T-helper 2 cell treated with Interferon-gamma antibody and Interleukin-4, amounts not matched to agents 100 ng/mL and 5 ng/mL, for 36 hours (primary cell): ENCODE results near the gene RNF212. TPM values are rescaled to one million over a fixed set of nuclear protein-coding genes. Genes with fewer than 3 reads are reported as not detected.
"Not testable (repeated sequence)": the region's sequence is repeated elsewhere in the genome, so short reads cannot be mapped to it uniquely, and the experiment has no call there.

Experiments
- intact Hi-C: fragments of 100-400 bp; cut with micrococcal nuclease; formaldehyde crosslinking; loops from one replicate; pipeline ENCODE4 v1.15.1; 2023
- total RNA-seq: library from RNA; stranded (reverse); gene quantifications from 2 replicates; pipeline ENCODE4 v1.2.3, GENCODE V29; 2022

Gene RNF212
- total RNA-seq = 0.68 and 1.2 TPM in 2 replicates

- intact Hi-C loops = no loop called here
Measured at GRCh38 chr4:1113311-1114009, at the start of gene RNF212. Gene RNF212, minus strand, starts transcription at chr4:1113564. Its CDS starts 100 bp downstream, at chr4:1113464.

GRCh38 chr4:1160351-1160750 lies 47.0 kb upstream of the RNF212 start:
- intact Hi-C loops = no loop called here

- intact Hi-C loops = no loop called here
Measured at GRCh38 chr4:1156069-1156468, 42.7 kb upstream of the RNF212 start.

GRCh38 chr4:1155314-1155713 lies 42.0 kb upstream of the RNF212 start:
- intact Hi-C loops = no loop called here

- intact Hi-C loops = no loop called here
Measured at GRCh38 chr4:1154523-1155182, 41.3 kb upstream of the RNF212 start.

GRCh38 chr4:1154126-1154522 lies 40.8 kb upstream of the RNF212 start:
- intact Hi-C loops = no loop called here

- intact Hi-C loops = no loop called here
Measured at GRCh38 chr4:1153567-1154090, 40.3 kb upstream of the RNF212 start.

- intact Hi-C loops = no loop called here
Measured at GRCh38 chr4:1152290-1152689, 38.9 kb upstream of the RNF212 start.

GRCh38 chr4:1151541-1151940 lies 38.2 kb upstream of the RNF212 start:
- intact Hi-C loops = no loop called here

GRCh38 chr4:1150875-1151274 lies 37.5 kb upstream of the RNF212 start:
- intact Hi-C loops = no loop called here

GRCh38 chr4:1139860-1140259 lies 26.5 kb upstream of the RNF212 start:
- intact Hi-C loops = loop anchor here (10.0 kb wide), 1 partner anchor 375 kb away; no protein-coding TSS in a partner anchor

- intact Hi-C loops = loop anchor here (1.0 to 10.0 kb wide), 2 partner anchors 64 to 377 kb away; no protein-coding TSS in a partner anchor
Measured at GRCh38 chr4:1137850-1138249, 24.5 kb upstream of the RNF212 start.

- intact Hi-C loops = loop anchor here (1.0 to 10.0 kb wide), 2 partner anchors 65 to 378 kb away; no protein-coding TSS in a partner anchor
Measured at GRCh38 chr4:1137063-1137776, 23.9 kb upstream of the RNF212 start.

- intact Hi-C loops = loop anchor here (10.0 kb wide), 1 partner anchor 379 kb away; no protein-coding TSS in a partner anchor
Measured at GRCh38 chr4:1136048-1136447, 22.7 kb upstream of the RNF212 start.

GRCh38 chr4:1133033-1133432 lies 19.7 kb upstream of the RNF212 start:
- intact Hi-C loops = loop anchor here (5.0 to 10.0 kb wide), 2 partner anchors 114 to 382 kb away; partner anchors contain the start of gene CTBP1

GRCh38 chr4:1130316-1131186 lies 17.2 kb upstream of the RNF212 start:
- intact Hi-C loops = loop anchor here (1.0 to 10.0 kb wide), 7 partner anchors 37 to 384 kb away; partner anchors contain the start of gene CTBP1

- intact Hi-C loops = no loop called here
Measured at GRCh38 chr4:1126506-1126905, 13.1 kb upstream of the RNF212 start.

GRCh38 chr4:1125466-1125865 lies 12.1 kb upstream of the RNF212 start:
- intact Hi-C loops = not testable (repeated sequence)

- intact Hi-C loops = no loop called here
Measured at GRCh38 chr4:1124818-1125217, 11.5 kb upstream of the RNF212 start.

- intact Hi-C loops = no loop called here
Measured at GRCh38 chr4:1122505-1122904, 9.1 kb upstream of the RNF212 start.

GRCh38 chr4:1116838-1117237 lies 3.5 kb upstream of the RNF212 start:
- intact Hi-C loops = no loop called here
